PFSK-1 (cell line): ENCODE results near the gene HMHB1.

Source experiments
- FOXP2 ChIP-seq: optimal IDR thresholded peaks from 2 replicates; pipeline ENCODE3; 2011; ENCODE audit warnings: borderline replicate concordance, control low read depth, inconsistent platforms; ENCODE audit not compliant: insufficient read depth; ENCODE audit errors: extremely low read length, extremely low read depth
- POLR2AphosphoS5 ChIP-seq: IDR thresholded peaks from 2 replicates; pipeline ENCODE4 v1.6.1; 2012; ENCODE audit warnings: low read depth, mild to moderate bottlenecking, control low read depth, low read length, moderate library complexity
- REST ChIP-seq, 2 experiments: IDR thresholded peaks; 2 replicates each; pipeline versions ENCODE4 v1.6.1 to v1.8.0; 2011 to 2012; ENCODE audit warnings: low read depth in 2 of 2, low read length in 2 of 2, control low read depth in 1 of 2, inconsistent platforms in 1 of 2, mild to moderate bottlenecking in 1 of 2, moderate library complexity in 1 of 2; ENCODE audit not compliant: insufficient read depth in 1 of 2
- SIN3A ChIP-seq: IDR thresholded peaks from 2 replicates; pipeline ENCODE4 v1.6.1; 2012; ENCODE audit warnings: mild to moderate bottlenecking, low read length, moderate library complexity, borderline replicate concordance; ENCODE audit not compliant: insufficient read depth
- TAF1 ChIP-seq: IDR thresholded peaks from 2 replicates; pipeline ENCODE4 v1.6.1; 2012; ENCODE audit warnings: low read length, control low read depth, borderline replicate concordance; ENCODE audit not compliant: insufficient read depth

Gene HMHB1

GRCh38 chr5:143836161-143836725, 24.3 kb downstream of the HMHB1 start:
- TF ChIP-seq REST (IDR thresholded peaks at IDR 0.05; ENCODE audit: insufficient read depth in 1 of 2, low read depth in 2 of 2, low read length in 2 of 2) (peak; percentile 24 to 63; a peak in 1 of 4 replicates), TAF1 (no peak)

DNA sequence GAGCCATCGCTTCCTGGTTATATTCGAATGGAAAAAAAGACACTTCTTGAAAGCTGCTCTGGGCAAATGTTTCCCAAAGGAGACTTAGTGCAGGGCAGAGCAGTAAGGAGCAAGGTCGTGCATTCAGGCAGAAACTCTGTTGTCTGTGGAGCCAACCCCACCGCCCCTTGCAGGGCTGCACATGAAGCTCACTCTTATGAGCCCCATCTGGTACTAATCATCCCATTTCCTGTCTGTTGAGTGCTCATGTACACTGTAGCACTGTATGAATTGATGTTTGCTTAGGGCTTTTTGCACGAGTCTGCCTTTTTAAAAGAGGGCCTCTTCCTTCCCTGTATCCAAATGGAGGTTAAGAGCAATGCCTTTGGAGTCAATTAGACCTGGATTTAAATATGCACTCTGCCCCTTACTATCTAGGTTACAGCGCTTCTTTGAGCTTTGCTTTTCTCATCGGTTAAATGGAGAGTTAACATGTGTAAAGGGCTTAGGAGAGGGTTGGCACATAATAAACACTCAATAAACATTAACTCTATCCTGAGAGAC, 25.4 kb downstream of the HMHB1 start:
- TF ChIP-seq SIN3A, result peak; percentile 87; the same call in 1 of the 2 replicates
- peak; percentile 69 for TF ChIP-seq FOXP2
- 0 out of 2 replicates have a peak, but pooled peaks have one; percentile 9 for TF ChIP-seq TAF1
- TF ChIP-seq REST (IDR thresholded peaks at IDR 0.05; ENCODE audit: insufficient read depth in 1 of 2, low read depth in 2 of 2, low read length in 2 of 2), result peak in 1 of 2 experiments; percentile 72; a peak in 2 of 4 replicates
- TF ChIP-seq POLR2AphosphoS5, result peak; percentile 43; the same call in 1 of the 2 replicates

DNA sequence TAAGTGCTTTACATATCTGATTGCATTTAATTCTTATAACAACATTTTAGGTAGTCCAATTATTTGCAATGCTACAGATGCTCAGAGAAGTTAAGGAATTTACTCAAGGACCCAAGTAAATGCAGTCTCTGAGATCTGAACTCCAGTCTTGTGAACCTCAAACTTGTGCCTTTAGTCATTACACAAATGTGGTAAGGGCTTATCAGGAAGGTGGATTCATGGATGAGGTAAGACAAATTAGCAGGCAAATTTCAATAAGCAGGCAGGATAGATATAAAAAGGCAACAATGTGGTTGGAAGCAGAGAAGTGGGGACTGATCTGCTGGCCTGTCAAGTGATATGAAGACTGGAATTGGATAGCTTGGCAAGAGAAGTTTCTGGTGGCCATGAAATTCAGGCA, 29.5 kb downstream of the HMHB1 start:
- TF ChIP-seq POLR2AphosphoS5, result no peak
- TF ChIP-seq FOXP2, result no peak
- no peak for TF ChIP-seq TAF1
- no peak for TF ChIP-seq REST (IDR thresholded peaks at IDR 0.05; ENCODE audit: insufficient read depth in 1 of 2, low read depth in 2 of 2, low read length in 2 of 2)
- no peak for TF ChIP-seq SIN3A

DNA sequence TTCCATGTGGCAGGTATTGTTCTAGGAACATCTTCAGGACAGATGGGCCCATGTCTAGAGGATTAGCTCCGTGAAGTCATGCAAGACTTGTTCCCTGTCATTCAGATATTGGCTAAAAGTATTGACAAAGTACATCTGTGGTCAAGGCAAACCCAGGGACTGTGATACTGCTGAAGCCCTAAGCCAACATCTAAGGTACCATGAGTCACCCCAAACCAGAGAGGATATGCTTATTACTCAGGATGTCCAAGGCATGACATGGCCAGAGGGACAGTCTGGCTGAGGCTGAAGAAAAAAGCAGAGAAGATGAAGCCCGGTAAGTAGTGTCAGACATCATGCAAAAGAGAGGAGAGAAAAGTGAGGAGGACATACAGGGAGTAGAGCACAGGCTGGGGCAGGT, 31.0 kb downstream of the HMHB1 start:
- TF ChIP-seq POLR2AphosphoS5, result no peak
- no peak for TF ChIP-seq TAF1
- no peak for TF ChIP-seq REST (IDR thresholded peaks at IDR 0.05; ENCODE audit: insufficient read depth in 1 of 2, low read depth in 2 of 2, low read length in 2 of 2)
- TF ChIP-seq SIN3A, result no peak
- TF ChIP-seq FOXP2, result no peak
